K562 (cell line): ENCODE measurements around the gene TCF4. TPM values are rescaled to one million over a fixed set of nuclear protein-coding genes. Genes with fewer than 3 reads are reported as not detected.

Source experiments
- ATAC-seq: fragments of 200-7000 bp; cut with Tn5 transposase; 3 replicates; pipeline ENCODE4 v1.9.1; 2020; ENCODE audit warnings: moderate library complexity
- BruUV-seq: library from RNA; stranded (reverse); fragments of 400-500 nt; replicated peaks from 2 replicates; lab custom pipeline; 2021; lab: Mats Ljungman, UMichigan
- CTCF ChIA-PET: fragments of 300-600 bp; formaldehyde crosslinking; extraction: SDS; loops from one replicate; lab custom pipeline; 2021; ENCODE audit warnings: low intra/inter-chr PET ratio; lab: Yijun Ruan, JAX
- POLR2A ChIA-PET: fragments of 300-600, 350-650 bp; sonication (Branson Sonifier 250); formaldehyde crosslinking; extraction: SDS; loops from one replicate; lab custom pipeline; 2021; ENCODE audit warnings: antibody characterized with exemption, inconsistent platforms; lab: Yijun Ruan, JAX
- DNase-seq, 4 experiments: peaks; one replicate each; pipeline versions ENCODE4 v3.0.0 to v3.0.0-alpha.2; 2011 to 2018; ENCODE audit warnings: low spot score in 3 of 4, mixed read lengths in 3 of 4; ENCODE audit errors: extremely low read depth in 1 of 4
- FAIRE-seq: peaks from 2 replicates; lab custom pipeline; 2011; peaks lifted over from hg19 to GRCh38; lab: Jason Lieb, UNC
- H2AFZ ChIP-seq: 2 replicates; pipeline ENCODE4 v1.6.0; 2011; ENCODE audit warnings: low read depth, low read length, control low read depth, inconsistent platforms
- H3K27ac ChIP-seq: fragments of 200-600 bp; 3 replicates; pipeline ENCODE4 v1.8.0; 2011; ENCODE audit warnings: low read depth, mild to moderate bottlenecking, control low read depth, inconsistent platforms, low read length, moderate library complexity, mixed read lengths; ENCODE audit errors: extremely low read depth
- H3K27me3 ChIP-seq, 2 experiments: fragments of 300-600 bp in 1 of 2; 2 replicates in 1 of 2; 3 replicates in 1 of 2; pipeline versions ENCODE4 v1.6.0 to v1.8.0; 2011; ENCODE audit warnings: inconsistent platforms in 2 of 2, low read length in 2 of 2, mild to moderate bottlenecking in 1 of 2, mixed read lengths in 1 of 2, moderate library complexity in 1 of 2; ENCODE audit not compliant: control insufficient read depth in 2 of 2, insufficient read depth in 2 of 2
- H3K36me3 ChIP-seq: fragments of 300-600 bp; 3 replicates; pipeline ENCODE4 v1.8.0; 2011; ENCODE audit warnings: mild to moderate bottlenecking, low read length, inconsistent platforms; ENCODE audit not compliant: control insufficient read depth, insufficient read depth
- H3K4me1 ChIP-seq, 2 experiments: fragments of 200-600 bp in 1 of 2; replicated peaks in 1 of 2; 2 replicates in 1 of 2; 3 replicates in 1 of 2; pipeline versions ENCODE4 v1.5.1 to v1.8.0; 2011; ENCODE audit warnings: inconsistent platforms in 2 of 2, low read length in 2 of 2, mild to moderate bottlenecking in 1 of 2, mixed read lengths in 1 of 2, moderate library complexity in 1 of 2; ENCODE audit not compliant: control insufficient read depth in 2 of 2, insufficient read depth in 2 of 2
- H3K4me2 ChIP-seq: 2 replicates; pipeline ENCODE4 v1.6.1; 2011; ENCODE audit warnings: low read length, control low read depth, inconsistent platforms, mixed read lengths; ENCODE audit not compliant: insufficient read depth
- H3K4me3 ChIP-seq: fragments of 200-600 bp; sonication (generic), shearing (Covaris generic); 2 replicates; pipeline ENCODE4 v1.5.1; 2016; ENCODE audit warnings: control low read depth, inconsistent platforms
- H3K79me2 ChIP-seq: fragments of 200-600 bp; 3 replicates; pipeline ENCODE4 v1.8.0; 2011; ENCODE audit warnings: low read length, inconsistent platforms; ENCODE audit not compliant: control insufficient read depth, insufficient read depth
- H3K9ac ChIP-seq, 2 experiments: 2 replicates each; pipeline versions ENCODE4 v1.6.0 to v1.6.1; 2011; ENCODE audit warnings: low read depth in 2 of 2, low read length in 2 of 2, control low read depth in 1 of 2, inconsistent platforms in 1 of 2, mild to moderate bottlenecking in 1 of 2, mixed read lengths in 1 of 2; ENCODE audit not compliant: insufficient read depth in 1 of 2
- H3K9me1 ChIP-seq: one replicate; pipeline ENCODE4 v1.6.0; 2011; ENCODE audit warnings: inconsistent platforms, mild to moderate bottlenecking, low read length, moderate library complexity; ENCODE audit not compliant: control insufficient read depth, insufficient read depth
- H3K9me3 ChIP-seq: replicated peaks from 2 replicates; pipeline ENCODE4 v1.5.1; 2011; ENCODE audit warnings: low read depth, low read length, inconsistent platforms; ENCODE audit not compliant: control insufficient read depth, insufficient read depth
- H4K20me1 ChIP-seq: replicated peaks from 2 replicates; pipeline ENCODE4 v1.6.1; 2011; ENCODE audit warnings: low read length, inconsistent platforms, mixed read lengths; ENCODE audit not compliant: control insufficient read depth, insufficient read depth
- ELF1 ChIP-seq: fragments of 200-800 bp; sonication (Bioruptor generic); IDR thresholded peaks from 2 replicates; pipeline ENCODE4 v1.6.1; 2016; ENCODE audit warnings: missing genetic modification characterization, missing compliant biosample characterization
- ESRRB ChIP-seq: fragments of 250-450 bp; sonication (Bioruptor Pico); IDR thresholded peaks from 2 replicates; pipeline ENCODE4 v1.5.0; 2020; ENCODE audit warnings: mild to moderate bottlenecking, moderate library complexity, borderline replicate concordance
- GABPB2 ChIP-seq: fragments of 250-450 bp; sonication (Bioruptor Pico); conservative IDR thresholded peaks from 2 replicates; pipeline ENCODE4 v1.5.1; 2021; ENCODE audit warnings: mild to moderate bottlenecking
- KDM1A ChIP-seq, 2 experiments: fragments of 450-650 bp; IDR thresholded peaks; 2 replicates each; pipeline ENCODE4 v1.6.1; 2016; ENCODE audit warnings: mild to moderate bottlenecking in 2 of 2
- KLF1 ChIP-seq: fragments of 450-650 bp; IDR thresholded peaks from 2 replicates; pipeline ENCODE4 v1.6.1; 2016; ENCODE audit warnings: missing genetic modification characterization, missing compliant biosample characterization
- MTA3 ChIP-seq: fragments of 450-650 bp; formaldehyde crosslinking; IDR thresholded peaks from 2 replicates; pipeline ENCODE4 v1.6.1; 2017; ENCODE audit warnings: mild to moderate bottlenecking, borderline replicate concordance
- NFXL1 ChIP-seq: fragments of 450-650 bp; formaldehyde crosslinking; IDR thresholded peaks from 2 replicates; pipeline ENCODE4 v1.4.0; 2021; ENCODE audit warnings: mild to moderate bottlenecking
- NR2C2 ChIP-seq, 2 experiments: fragments of 200-800 bp in 1 of 2; sonication (Bioruptor generic) in 1 of 2; sonication (generic) in 1 of 2; formaldehyde crosslinking in 1 of 2; IDR thresholded peaks; 2 replicates each; pipeline versions ENCODE4 v1.6.1 to v1.8.0; 2016 to 2022; ENCODE audit warnings: mild to moderate bottlenecking in 1 of 2, missing compliant biosample characterization in 1 of 2, missing genetic modification characterization in 1 of 2, missing genetic modification reagents in 1 of 2
- SMARCA5 ChIP-seq: fragments of 450-650 bp; IDR thresholded peaks from 2 replicates; pipeline ENCODE4 v1.6.1; 2016
- STAT6 ChIP-seq: sonication (generic); formaldehyde crosslinking; IDR thresholded peaks from 2 replicates; pipeline ENCODE4 v1.8.1; 2023; ENCODE audit warnings: mild to moderate bottlenecking, missing genetic modification reagents
- TAL1 ChIP-seq: fragments of 450-650 bp; IDR thresholded peaks from 2 replicates; pipeline ENCODE4 v1.6.1; 2016; ENCODE audit warnings: mild to moderate bottlenecking
- TFE3 ChIP-seq: fragments of 450-650 bp; formaldehyde crosslinking; IDR thresholded peaks from 2 replicates; pipeline ENCODE4 v1.4.0; 2020; ENCODE audit warnings: mild to moderate bottlenecking, mixed read lengths
- ZBTB2 ChIP-seq: fragments of 450-650 bp; IDR thresholded peaks from 2 replicates; pipeline ENCODE4 v1.6.1; 2016; ENCODE audit warnings: antibody characterized with exemption
- ZBTB7A ChIP-seq: IDR thresholded peaks from 2 replicates; pipeline ENCODE4 v1.6.1; 2011; ENCODE audit warnings: low read depth, mild to moderate bottlenecking, low read length, moderate library complexity, borderline replicate concordance; ENCODE audit not compliant: control insufficient read depth
- ZEB2 ChIP-seq: fragments of 450-650 bp; IDR thresholded peaks from 2 replicates; pipeline ENCODE4 v1.6.1; 2016
- ZFP30 ChIP-seq: fragments of 250-450 bp; sonication (Bioruptor Pico); IDR thresholded peaks from 2 replicates; pipeline ENCODE4 v1.8.0; 2022; ENCODE audit warnings: moderate library complexity, mild to moderate bottlenecking, inconsistent platforms, borderline replicate concordance
- ZNF24 ChIP-seq: fragments of 450-650 bp; IDR thresholded peaks from 2 replicates; pipeline ENCODE4 v1.6.1; 2016
- ZNF316 ChIP-seq: fragments of 450-650 bp; IDR thresholded peaks from 2 replicates; pipeline ENCODE4 v1.6.1; 2016
- WGBS: fragments of 100-300 bp; shearing (Covaris generic); methylation state at CpG from one replicate; pipeline ENCODE4 v1.1.6; 2016; ENCODE audit warnings: low coverage, mixed read lengths; ENCODE audit not compliant: insufficient coverage; ENCODE audit errors: missing lambda C conversion rate; 5-methylcytosine and 5-hydroxymethylcytosine counted together
- in situ Hi-C: fragments of 300-500 bp; cut with MboI; formaldehyde crosslinking; loops from 4 replicates; pipeline ENCODE4 v1.15.0; 2018; ENCODE audit warnings: inconsistent platforms, mixed read lengths
- intact Hi-C: fragments of 100-400 bp; cut with micrococcal nuclease; formaldehyde crosslinking; loops from 2 replicates; pipeline ENCODE4 v1.14.2; 2022
- polyA plus RNA-seq, 8 experiments: library from polyadenylated mRNA; depleted of rRNA in 4 of 8; stranded (reverse) in 5 of 8; unstranded in 3 of 8; fragments of >200 nt; fragmentation: Nextera tagmentation in 2 of 8; fragmentation: Illumina TruSeq in 1 of 8; extraction: Ambion mirVana in 2 of 8; extraction: Trizol in 1 of 8; gene quantifications; 2 replicates each; pipeline versions ENCODE4 v1.2.1 to v1.2.3, GENCODE V29; 2011 to 2014; ENCODE audit warnings: inconsistent platforms in 1 of 8, missing spikeins in 1 of 8
- total RNA-seq, 7 experiments: library from RNA; depleted of rRNA in 6 of 7; stranded (reverse); fragments of >200 nt in 6 of 7; fragmentation: Illumina TruSeq in 2 of 7; extraction: Trizol in 2 of 7; gene quantifications; 2 replicates each; pipeline versions ENCODE4 v1.2.1 to v1.2.3, GENCODE V29; 2011 to 2021; ENCODE audit warnings: low replicate concordance in 1 of 7

TCF4 gene
- total and polyA plus RNA-seq, 9 of the 15 experiments (the other 6 are each of a cell fraction or from before 2014, with no cell fraction given): 4.8 to 24.7 (median 15.2) TPM

- no peak for TF ChIP-seq ZNF24
- no peak for TF ChIP-seq TFE3
- TF ChIP-seq TAL1: no peak
- TF ChIP-seq NFXL1 (CRISPR knock-in tag): no peak
- TF ChIP-seq NR2C2 (CRISPR knock-in tag; IDR thresholded peaks at IDR 0.05): no peak
- no peak for TF ChIP-seq NR2C2 (tag; IDR thresholded peaks at IDR 0.05)
- TF ChIP-seq, all 486 proteins: peak for 0
These were observed 250.9 kb downstream of the TCF4 start (continued) for GRCh38 chr18:55337138-55337537.

GRCh38 chr18:55336438-55337100 is 251.4 kb downstream of the TCF4 start:
- no peak overlapping the region for H3K4me2 ChIP-seq
- no peaks in the 10 kb centered on the region for H3K36me3 ChIP-seq
- H3K4me3 ChIP-seq: no peak overlapping the region
- intact Hi-C loops (no loop called here), in situ Hi-C loops (no loop called here)
- no peak overlapping the region for H3K9ac ChIP-seq
- no peak overlapping the region for H2AFZ ChIP-seq
- ATAC-seq (no peak), FAIRE-seq (no peak), DNase-seq (no peak)
- POLR2A ChIA-PET: interaction anchor here (0.5 kb wide), 1 partner anchor 14 kb away, joined by 4 read pairs; no protein-coding TSS in a partner anchor
- no peaks in the 10 kb centered on the region for H4K20me1 ChIP-seq
- H3K27ac ChIP-seq: no peak overlapping the region
- H3K79me2 ChIP-seq: no peaks in the 10 kb centered on the region
- H3K27me3 ChIP-seq: no peaks in the 10 kb centered on the region
- WGBS: 8% methylated on average over 3 of the region's 3 CpGs
- no peaks in the 10 kb centered on the region for H3K9me1 ChIP-seq
- CTCF ChIA-PET: no interaction called here
- H3K4me1 ChIP-seq: no peaks in the 10 kb centered on the region
- no TSS peak for BruUV-seq
- H3K9me3 ChIP-seq: no peaks in the 10 kb centered on the region
- TF ChIP-seq ESRRB (CRISPR knock-in tag) (no peak), SMARCA5 (no peak), KLF1 (tag) (no peak), MTA3 (no peak), GABPB2 (CRISPR knock-in tag) (no peak), ZEB2 (no peak), STAT6 (CRISPR knock-in tag) (no peak), KDM1A (IDR thresholded peaks at IDR 0.05) (no peak), ZBTB7A (no peak), ZFP30 (CRISPR knock-in tag) (no peak), ELF1 (no peak), ZBTB2 (no peak), ZNF316 (no peak)
